ENCODE measurements around the gene LMNB1.

DNA sequence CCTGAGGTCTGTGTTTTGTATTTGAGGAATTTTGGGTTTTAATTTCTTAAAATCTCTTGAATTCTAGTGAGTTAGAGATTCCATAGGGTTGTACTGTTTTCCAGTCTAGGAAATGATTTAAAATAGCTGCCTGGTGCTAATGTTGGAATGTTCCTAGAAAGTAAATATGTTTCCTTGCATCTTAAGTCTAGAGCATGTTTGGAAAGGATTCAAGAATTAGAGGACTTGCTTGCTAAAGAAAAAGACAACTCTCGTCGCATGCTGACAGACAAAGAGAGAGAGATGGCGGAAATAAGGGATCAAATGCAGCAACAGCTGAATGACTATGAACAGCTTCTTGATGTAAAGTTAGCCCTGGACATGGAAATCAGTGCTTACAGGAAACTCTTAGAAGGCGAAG is 41.8 kb downstream of the LMNB1 start:
- no peak for TF ChIP-seq TAF1 (IDR thresholded peaks at IDR 0.05; ENCODE audit: borderline replicate concordance, insufficient read depth, low read length)
- TF ChIP-seq, protein P1, sequence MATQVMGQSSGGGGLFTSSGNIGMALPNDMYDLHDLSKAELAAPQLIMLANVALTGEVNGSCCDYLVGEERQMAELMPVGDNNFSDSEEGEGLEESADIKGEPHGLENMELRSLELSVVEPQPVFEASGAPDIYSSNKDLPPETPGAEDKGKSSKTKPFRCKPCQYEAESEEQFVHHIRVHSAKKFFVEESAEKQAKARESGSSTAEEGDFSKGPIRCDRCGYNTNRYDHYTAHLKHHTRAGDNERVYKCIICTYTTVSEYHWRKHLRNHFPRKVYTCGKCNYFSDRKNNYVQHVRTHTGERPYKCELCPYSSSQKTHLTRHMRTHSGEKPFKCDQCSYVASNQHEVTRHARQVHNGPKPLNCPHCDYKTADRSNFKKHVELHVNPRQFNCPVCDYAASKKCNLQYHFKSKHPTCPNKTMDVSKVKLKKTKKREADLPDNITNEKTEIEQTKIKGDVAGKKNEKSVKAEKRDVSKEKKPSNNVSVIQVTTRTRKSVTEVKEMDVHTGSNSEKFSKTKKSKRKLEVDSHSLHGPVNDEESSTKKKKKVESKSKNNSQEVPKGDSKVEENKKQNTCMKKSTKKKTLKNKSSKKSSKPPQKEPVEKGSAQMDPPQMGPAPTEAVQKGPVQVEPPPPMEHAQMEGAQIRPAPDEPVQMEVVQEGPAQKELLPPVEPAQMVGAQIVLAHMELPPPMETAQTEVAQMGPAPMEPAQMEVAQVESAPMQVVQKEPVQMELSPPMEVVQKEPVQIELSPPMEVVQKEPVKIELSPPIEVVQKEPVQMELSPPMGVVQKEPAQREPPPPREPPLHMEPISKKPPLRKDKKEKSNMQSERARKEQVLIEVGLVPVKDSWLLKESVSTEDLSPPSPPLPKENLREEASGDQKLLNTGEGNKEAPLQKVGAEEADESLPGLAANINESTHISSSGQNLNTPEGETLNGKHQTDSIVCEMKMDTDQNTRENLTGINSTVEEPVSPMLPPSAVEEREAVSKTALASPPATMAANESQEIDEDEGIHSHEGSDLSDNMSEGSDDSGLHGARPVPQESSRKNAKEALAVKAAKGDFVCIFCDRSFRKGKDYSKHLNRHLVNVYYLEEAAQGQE (IDR thresholded peaks at IDR 0.05; ENCODE audit: insufficient read depth in 1 of 2, low read depth in 2 of 2, low read length in 2 of 2) = no peak
